Tongue (tissue), 2 donors: ENCODE data around the gene WSCD2. TPM values are rescaled to one million over a fixed set of nuclear protein-coding genes. Genes with fewer than 3 reads are reported as not detected.

Experiments
- DNase-seq: peaks from one replicate; pipeline ENCODE4 v3.0.0-alpha.2; 2015
- total RNA-seq: library from RNA; depleted of rRNA; stranded (reverse); fragments of >200 nt; gene quantifications from one replicate; pipeline ENCODE4 v1.2.3, GENCODE V29; 2014

Gene WSCD2
- total RNA-seq, 1 donor from 2014 or later = 5.5 TPM

DNA sequence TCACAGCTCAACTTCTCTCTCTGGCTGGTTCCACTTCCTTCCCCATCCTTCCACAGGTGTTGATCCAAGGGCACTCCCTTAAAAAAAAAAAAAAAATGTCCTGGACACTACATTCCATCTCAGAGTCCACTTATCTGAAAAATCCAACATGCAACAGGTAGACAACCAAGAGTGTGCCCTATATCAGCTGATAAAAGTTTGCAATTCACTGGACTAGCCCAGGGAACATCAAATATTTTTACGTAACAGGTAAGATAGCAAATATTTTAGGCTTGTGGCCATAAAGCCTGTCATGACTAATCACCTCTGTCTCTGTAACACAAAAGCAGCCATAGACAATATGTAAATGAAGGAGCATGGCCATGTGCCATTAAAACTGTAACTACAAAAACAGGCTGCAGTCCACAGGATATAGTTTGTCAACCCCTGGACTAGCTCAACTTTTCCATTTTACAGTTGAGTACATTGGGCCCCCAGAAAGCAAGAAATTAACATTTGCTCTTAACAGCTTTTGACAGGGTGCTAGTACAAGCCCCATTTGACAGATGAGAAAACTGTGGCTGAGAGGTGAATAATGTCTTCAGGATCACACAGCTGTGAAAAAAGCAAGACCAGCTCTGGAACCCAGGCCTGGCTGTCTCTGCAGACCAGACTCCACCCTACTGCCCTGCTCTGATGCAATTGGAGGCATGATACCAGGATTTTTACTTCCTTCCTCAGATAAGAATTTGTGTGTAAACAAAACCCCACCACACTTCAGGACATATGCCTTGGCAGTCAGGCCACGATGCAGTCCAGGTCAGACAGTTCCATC, 141.2 kb downstream of the WSCD2 start:
- peak; percentile 3 for DNase-seq

DNA sequence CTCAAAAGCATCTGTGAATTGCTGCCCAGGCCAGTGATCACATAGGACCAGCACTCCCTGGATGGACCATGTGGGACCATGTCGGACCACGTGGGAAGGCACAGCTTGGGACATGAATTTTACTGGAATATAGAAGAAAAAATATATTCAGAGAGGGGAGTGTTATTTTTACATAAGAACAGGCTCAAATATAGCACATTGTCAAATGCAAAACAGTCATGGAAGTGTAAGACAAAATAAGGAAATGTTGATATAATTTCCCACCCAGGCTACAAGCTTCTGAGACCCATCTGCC, 141.7 kb downstream of the WSCD2 start:
- DNase-seq = no peak

DNA sequence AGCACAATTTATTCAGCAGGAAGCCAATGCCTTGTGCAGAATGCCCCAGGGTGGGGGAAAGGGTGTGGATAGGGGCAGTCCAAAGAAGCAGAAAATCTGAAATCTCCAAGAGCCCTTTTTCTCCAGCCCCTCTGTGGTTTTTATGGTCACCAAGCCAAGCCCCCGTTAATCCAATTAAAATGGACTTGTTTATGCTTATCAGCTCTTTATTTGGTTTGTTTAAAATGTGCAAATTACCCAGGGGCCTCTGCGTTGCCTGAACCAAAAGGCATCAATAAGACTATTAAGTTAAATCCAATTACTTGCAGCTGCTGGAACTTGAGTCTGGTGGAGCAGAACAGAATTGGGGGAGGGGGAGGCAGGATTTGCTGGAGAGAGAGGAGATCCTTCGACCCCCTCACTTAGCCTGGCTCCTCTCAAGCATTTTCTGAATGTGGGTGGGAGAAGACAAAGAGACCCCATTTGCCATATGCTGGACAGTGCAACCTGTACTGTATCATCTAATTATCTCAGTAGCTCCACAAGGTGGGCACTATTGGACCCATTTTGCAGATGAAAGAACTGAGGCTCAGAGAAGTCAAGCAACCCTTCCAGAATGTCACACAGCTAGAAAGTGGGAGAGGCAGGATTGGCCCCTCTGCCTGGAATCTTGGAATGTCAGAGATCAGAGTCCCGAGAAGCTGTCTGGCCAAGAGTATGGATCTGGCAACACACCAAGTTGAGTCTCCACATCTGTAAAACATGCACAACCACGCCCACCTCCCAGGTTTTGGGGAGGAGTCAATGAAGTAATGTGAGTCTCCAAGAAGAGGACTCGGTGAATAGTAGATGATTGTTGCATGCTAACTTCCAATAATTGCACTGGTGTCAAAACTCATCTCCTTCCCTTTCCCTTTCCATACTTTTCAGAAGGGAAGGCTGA, 143.1 kb downstream of the WSCD2 start:
- DNase-seq = no peak

DNA sequence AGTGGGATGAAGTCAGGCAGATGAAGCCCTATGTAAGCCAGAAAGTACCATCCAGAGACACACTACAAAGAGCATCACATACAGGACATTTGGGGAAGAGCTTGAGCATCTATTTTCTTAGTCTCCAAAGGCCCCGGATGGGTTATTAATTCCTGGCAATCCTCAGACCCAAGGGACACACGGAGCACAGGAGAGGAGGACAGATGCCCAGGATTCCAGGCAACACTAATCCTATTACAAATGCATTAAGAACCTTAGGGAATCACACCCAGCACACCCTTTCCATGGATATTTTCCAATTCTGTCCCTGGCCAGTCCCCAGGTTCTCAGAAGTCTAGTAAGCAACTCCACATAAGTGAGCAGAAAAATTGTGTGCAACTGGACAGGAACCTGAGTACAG, 144.1 kb downstream of the WSCD2 start:
- no peak for DNase-seq

DNA sequence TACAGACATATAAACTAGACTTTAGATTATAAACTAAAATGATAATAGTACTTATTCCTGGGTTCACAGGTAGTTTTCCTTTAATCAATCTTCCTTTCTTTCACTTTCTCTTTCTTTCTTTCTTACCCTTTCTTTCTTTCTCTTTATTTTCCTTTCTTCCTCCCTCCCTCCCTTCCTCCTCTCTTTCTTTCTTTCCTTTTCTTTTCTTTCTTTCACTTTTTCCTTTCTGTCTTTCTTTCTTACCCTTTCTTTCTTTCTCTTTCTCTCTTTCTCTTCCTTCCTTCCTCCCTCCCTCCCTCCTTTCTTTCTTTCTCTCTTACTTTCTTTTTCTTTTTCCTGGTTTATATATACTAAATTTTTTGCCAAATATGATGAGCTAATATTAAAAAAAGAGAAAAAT, 148.5 kb downstream of the WSCD2 start:
- DNase-seq = no peak

DNA sequence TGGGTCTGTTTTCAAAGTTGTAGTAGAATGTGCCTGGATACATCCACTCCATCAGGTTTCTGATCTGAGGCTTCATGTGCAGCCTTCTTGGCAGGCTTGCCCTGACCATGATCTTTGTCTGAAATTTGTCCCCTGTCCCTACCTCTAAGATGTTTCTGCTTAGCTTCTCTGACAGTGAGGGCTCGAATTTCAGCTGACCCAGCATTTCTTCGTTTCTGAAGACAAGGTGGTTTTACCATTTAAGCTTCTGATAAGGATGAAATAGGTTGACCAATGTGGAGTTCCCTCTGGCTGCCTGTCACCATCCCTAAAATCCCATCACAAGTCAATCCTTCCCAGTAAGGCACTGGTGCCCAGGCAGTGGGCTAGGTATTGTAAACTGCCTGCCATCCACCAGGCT, 153.1 kb downstream of the WSCD2 start:
- no peak for DNase-seq

DNA sequence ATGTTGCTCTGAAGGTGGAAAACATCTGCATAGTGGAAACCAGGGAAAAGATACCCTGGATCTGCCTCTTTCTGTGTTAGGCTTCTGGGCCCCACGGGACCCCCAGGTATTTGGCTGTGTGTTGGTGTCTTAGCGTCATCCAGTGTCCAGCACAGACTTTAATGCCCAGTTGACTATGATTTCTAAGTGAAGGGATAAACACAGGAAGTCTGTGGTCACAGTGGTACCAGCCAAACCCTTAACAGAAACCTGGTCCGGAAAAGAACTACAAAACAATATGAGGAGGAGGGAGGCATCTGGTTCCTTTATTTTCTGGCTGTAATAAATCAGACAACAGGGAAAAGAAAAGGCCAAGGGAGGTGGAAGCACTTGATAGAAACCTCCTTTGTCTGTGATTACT, 153.6 kb downstream of the WSCD2 start:
- no peak for DNase-seq

DNA sequence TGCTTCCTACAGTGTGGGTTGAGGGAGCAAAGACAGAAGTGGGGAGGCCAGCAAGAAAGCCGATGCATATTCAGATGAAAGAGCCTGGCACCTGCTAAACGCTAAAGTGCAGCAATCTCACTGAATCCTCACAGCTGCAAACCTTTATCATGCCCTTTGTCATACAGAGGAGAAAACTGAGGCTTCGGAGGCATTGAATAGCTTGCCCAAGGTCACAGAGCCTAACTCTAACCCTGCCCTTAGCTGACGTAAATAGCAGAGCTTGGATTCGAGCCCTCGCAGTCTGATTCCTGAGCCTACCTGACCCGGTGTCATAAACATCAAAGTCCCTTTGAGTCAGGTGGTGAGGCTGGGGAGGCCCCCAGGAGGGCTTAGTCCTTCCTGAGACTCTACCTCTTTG, 155.1 kb downstream of the WSCD2 start:
- DNase-seq = no peak

DNA sequence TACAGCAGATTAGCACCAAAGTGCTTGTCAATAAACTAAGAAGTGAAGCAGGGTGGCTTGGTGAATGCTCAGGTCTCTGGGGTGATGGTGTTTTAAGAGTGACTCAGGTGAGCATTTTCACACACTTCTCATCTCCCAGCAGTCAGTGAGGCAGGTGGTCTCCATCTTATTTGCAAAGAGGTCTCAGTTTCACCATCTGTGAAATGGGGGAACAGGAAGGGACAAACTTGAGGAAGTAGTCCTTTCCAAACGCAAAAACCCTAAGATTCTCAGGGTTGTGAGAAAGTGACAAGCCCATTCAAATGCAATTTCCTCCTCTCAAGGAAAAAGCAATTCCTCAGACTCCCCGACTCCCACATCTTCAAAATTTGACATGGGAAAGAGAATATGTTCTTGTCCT, 155.9 kb downstream of the WSCD2 start:
- DNase-seq = no peak

DNA sequence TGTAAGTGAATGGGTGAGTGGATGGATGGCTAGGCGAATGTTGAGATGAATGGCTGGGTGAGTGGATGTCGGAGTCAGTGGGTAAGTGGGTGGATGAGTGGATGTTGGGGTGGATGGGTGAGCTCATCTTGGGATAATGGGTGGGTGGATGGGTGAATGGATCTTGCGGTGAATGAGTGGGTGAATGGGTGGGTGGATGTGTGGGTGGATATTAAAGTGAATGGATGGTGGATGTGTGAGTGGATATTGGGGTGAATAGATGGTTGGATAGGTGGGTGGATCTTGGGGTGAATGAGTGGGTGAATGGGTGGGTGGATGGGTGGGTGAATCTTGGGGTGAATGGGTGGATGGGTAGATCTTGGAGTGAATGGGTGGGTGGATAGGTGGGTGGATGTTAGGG, 158.1 kb downstream of the WSCD2 start:
- DNase-seq = no peak

DNA sequence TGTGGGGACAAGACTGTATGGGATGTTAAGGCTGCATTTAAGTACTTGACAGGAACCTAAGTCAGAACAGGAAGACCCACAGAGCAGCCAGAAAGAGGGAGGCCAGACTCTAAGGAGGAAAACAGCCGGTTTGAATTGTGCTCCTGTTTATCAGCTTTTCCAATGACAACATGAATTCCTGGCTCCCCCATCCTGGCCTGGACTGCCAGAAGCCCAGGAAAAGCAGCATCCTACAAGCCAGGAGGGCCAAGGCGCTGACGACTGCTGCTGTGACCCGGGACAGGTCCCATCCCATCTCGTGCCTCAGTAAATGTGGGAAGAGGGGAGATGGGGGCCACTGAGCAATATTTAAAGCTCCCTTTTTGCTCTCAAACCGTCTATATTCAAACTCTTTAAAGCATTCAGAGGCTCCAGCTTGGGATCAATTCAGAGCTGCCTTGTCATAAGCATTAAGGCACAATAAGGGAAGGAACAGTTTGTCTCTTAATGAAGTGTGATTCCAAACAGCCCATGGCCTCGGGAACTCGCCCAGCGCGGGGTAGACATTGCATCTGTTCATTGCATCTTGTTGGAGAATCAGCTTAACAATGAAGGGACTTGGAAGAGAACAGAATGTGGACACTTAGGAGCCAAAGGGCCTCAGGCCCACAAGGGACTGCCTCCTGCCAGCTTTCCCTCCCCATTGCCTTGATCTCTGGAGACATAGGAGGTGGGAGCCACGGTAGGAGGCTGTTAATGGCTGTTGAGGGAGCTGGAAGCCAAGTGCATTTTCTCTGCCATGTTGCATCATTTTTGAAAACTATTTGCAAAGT, 160.5 kb downstream of the WSCD2 start:
- DNase-seq = peak; percentile 54

DNA sequence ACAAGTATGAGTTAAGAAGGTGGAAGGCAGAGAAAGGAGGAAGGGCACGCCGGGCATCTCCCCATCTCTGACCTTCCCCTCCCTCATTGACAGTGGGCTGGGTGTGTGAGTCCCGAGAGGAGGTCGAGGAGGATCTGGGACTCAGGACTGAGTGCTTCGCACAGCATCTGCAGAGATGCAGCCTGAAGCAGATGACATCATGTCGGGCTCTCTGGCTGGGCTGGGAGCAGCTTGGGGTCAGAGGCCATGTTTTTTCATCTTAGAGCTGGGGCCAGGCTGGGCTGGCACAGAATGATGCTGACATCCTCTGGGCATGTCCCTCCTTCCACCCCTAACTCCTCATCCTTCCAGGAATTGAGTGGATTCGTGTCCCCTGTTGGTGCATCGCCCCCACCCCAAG, 166.6 kb downstream of the WSCD2 start:
- no peak for DNase-seq

DNA sequence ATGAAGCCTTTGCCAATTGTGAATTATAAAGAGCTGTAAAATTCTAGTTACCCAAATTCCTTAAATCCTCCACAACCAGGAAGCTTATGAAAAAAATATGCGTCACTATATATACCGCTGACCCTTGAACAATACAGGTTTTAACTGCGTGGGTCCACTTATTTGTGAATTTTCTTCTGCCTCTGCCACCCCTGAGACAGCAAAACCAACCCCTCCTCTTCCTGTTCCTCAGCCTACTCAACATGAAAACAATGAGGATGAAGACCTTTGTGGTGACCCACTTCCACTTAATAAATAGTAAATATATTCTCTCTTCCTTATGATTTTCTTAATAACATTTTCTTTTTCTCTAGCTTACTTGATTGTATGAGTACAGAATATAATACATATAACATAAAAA, 167.9 kb downstream of the WSCD2 start:
- no peak for DNase-seq

DNA sequence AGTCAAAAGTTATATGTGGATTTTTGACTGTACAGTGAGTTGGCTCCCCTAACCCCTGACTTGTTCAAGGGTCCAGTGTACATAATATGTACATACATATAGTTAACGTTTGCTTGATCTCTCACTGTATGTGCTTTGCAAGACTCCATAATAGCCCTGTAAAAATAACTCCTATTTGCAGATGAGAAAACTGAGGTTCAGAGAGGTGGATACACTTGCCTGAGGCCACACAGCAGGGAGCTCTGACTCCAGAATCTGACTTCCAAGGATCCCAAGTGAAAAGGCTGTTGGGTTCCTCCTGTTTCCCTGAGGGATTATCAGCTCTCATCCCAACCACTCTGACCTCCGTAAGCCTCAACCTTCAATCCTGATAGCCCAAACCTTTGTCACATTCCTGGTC, 168.3 kb downstream of the WSCD2 start:
- no peak for DNase-seq

DNA sequence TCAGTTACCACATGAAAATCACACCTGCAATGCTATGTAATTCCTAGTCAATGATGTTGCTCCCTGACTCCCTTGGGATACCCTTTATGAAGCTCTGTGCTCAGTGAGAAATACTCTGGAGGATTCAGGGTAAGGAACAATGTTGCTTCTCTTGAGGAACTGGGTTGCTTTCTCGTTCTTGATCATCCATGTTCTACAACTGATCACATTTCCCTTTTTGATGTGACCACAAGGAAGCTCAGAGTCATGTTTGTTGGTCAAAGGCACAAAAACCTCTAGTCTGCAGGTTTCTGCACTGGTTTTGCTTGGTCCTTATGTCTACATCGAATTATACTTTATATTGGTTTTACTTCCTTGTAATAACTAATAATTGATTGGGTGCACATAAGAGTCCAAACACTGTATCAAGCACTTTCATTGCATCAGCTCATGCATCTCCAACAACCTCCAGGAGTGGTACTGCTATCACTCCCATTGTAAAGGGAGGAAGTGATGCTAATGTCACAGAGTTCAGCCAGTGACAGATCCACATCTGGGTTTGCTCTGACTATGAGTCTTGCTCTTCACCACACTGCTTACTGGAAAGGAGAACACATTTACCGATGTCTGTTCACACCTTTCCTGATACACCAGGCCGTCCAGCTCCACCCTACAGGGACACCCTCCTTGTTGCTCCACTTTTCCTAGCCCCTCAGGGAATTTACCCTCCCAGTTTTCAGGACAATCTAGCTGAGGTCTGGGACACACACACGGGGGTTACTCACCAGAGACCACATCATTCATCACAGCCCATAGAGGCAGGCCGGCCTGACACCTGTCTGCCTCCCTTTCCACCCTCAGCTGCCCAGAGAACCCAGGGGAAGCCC, 169.0 kb downstream of the WSCD2 start:
- DNase-seq = no peak

DNA sequence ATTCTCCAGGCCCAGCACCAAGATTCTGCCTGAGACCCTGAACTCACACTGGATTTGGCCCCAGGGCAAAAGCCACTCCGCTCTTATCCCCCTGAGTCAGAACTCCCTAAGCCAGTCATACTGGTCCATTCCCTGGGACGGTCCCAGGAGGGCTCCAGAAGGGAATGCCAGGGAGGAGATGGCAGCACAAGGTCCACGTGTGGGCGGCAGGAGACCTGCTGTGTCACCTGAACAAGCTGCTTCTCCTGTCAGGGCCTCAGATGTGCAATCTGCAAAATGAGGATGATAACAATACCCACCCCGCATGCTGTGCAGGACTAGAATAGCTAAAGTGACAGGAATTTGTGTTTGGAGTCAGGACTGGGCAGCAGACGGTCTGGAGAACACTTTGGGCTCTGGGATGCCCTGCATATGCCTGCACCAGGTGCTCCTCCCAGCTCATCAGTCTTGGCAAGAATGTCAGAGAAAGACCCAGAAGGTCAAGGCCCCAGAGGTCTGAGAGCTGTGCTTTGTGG, 169.7 kb downstream of the WSCD2 start:
- no peak for DNase-seq

DNA sequence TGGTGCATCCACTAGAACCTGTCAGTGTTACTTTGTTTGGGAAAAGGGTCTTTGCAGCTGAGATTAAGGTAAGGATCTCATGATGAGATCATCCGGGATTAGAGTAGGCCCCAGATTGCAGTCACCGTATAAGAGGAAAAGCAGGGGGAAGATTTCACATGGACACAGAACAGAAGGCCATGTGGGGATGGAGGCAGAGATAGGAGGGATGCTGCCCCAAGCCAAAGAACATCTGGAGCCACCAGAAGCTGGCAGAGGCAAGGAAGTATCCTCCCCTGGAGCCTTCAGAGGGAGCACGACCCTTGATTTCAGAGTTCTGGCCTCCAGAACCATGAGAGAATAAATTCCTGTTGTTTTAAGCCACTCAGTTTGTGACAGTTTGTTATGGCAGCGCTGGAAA, 170.4 kb downstream of the WSCD2 start:
- DNase-seq = no peak
